Measurements from ENCODE around the gene RNF141. TPM values are rescaled to one million over a fixed set of nuclear protein-coding genes. Genes with fewer than 3 reads are reported as not detected.

Gene RNF141
- total and polyA plus RNA-seq, 10 of the 15 experiments (the other 5 are each of a cell fraction or from before 2014, with no cell fraction given), result 7.6 to 36.8 (median 13.6) TPM

- TF ChIP-seq ZNF687 (IDR thresholded peaks at IDR 0.05) (peak; percentile 60; the same call in 1 of the 2 replicates), MTA3 (IDR thresholded peaks at IDR 0.05; ENCODE audit: borderline replicate concordance, low read length) (no peak), KLF5 (IDR thresholded peaks at IDR 0.05; ENCODE audit: partially characterized antibody) (peak; percentile 59), SIX5 (IDR thresholded peaks at IDR 0.05; ENCODE audit: low read depth, low read length, severe bottlenecking) (peak; percentile 37), SP1 (IDR thresholded peaks at IDR 0.05; ENCODE audit: low read depth, low read length) (peak; percentile 86), TAF1 (IDR thresholded peaks at IDR 0.05; ENCODE audit: borderline replicate concordance, low read depth, low read length) (peak; percentile 59; the same call in 1 of the 2 replicates), NBN (IDR thresholded peaks at IDR 0.05) (peak; percentile 87), WRNIP1 (IDR thresholded peaks at IDR 0.05; ENCODE audit: borderline replicate concordance, low read depth, low read length) (no peak), NRF1 (conservative IDR thresholded peaks at IDR 0.05; ENCODE audit: low read depth, low read length) (no peak), NKRF (conservative IDR thresholded peaks at IDR 0.05) (peak; percentile 93), PAX5 (IDR thresholded peaks at IDR 0.05; ENCODE audit: borderline replicate concordance, low read depth, low read length) (no peak), IKZF1 (conservative IDR thresholded peaks at IDR 0.05) (peak; percentile 73), HSF1 (IDR thresholded peaks at IDR 0.05; ENCODE audit: low read depth, low read length) (0 out of 2 replicates have a peak, but pooled peaks have one; percentile 51), SMC3 (IDR thresholded peaks at IDR 0.05; ENCODE audit: borderline replicate concordance, low read length) (peak; percentile 27; the same call in 1 of the 2 replicates), PAX8 (IDR thresholded peaks at IDR 0.05) (no peak), SPI1 (IDR thresholded peaks at IDR 0.05; ENCODE audit: borderline replicate concordance, insufficient read depth, low read depth, low read length) (no peak), SIN3A (IDR thresholded peaks at IDR 0.05; ENCODE audit: low read depth, low read length) (peak; percentile 77; the same call in 1 of the 2 replicates), SRF (IDR thresholded peaks at IDR 0.05; ENCODE audit: low read depth in 2 of 2, low read length in 2 of 2) (peak in 1 of 2 experiments; percentile 78; a peak in 2 of 4 replicates), EGR1 (IDR thresholded peaks at IDR 0.05; ENCODE audit: borderline replicate concordance in 1 of 2, low read depth in 2 of 2, low read length in 2 of 2) (0 out of 3 replicates have a peak, but pooled peaks of 1 of the 2 experiments have one; percentile 48), ZNF622 (IDR thresholded peaks at IDR 0.05) (no peak)
- TF ChIP-seq, protein P1, sequence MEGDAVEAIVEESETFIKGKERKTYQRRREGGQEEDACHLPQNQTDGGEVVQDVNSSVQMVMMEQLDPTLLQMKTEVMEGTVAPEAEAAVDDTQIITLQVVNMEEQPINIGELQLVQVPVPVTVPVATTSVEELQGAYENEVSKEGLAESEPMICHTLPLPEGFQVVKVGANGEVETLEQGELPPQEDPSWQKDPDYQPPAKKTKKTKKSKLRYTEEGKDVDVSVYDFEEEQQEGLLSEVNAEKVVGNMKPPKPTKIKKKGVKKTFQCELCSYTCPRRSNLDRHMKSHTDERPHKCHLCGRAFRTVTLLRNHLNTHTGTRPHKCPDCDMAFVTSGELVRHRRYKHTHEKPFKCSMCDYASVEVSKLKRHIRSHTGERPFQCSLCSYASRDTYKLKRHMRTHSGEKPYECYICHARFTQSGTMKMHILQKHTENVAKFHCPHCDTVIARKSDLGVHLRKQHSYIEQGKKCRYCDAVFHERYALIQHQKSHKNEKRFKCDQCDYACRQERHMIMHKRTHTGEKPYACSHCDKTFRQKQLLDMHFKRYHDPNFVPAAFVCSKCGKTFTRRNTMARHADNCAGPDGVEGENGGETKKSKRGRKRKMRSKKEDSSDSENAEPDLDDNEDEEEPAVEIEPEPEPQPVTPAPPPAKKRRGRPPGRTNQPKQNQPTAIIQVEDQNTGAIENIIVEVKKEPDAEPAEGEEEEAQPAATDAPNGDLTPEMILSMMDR (IDR thresholded peaks at IDR 0.05 in 2 of 3, conservative IDR thresholded peaks at IDR 0.05 in 1 of 3; ENCODE audit: control insufficient read depth in 2 of 3, extremely low read depth in 1 of 3, insufficient read depth in 1 of 3, low read depth in 3 of 3, low read length in 3 of 3), result peak; percentile 80 to 93 (median 91); a peak in 5 of 6 replicates
Measured at GRCh38 chr11:10540915-10541560, at the start of gene RNF141 (continued).

Measured in GM12878 (cell line).